CD14-positive monocyte (primary cell): ENCODE data around the gene IGSF8. TPM values are rescaled to one million over a fixed set of nuclear protein-coding genes. Genes with fewer than 3 reads are reported as not detected.
"Not testable (repeated sequence)": the region's sequence is repeated elsewhere in the genome, so short reads cannot be mapped to it uniquely, and the experiment has no call there.

Source experiments
- DNase-seq, 3 donors: peaks; one replicate each; pipeline ENCODE4 v3.0.0-alpha.2; 2011 to 2022
- H2AFZ ChIP-seq: 2 replicates; pipeline ENCODE4 v1.6.0; 2012; ENCODE audit warnings: mild to moderate bottlenecking, low read depth, low read length, inconsistent platforms; ENCODE audit not compliant: insufficient read depth, poor library complexity, severe bottlenecking
- H3K27ac ChIP-seq, 2 donors: 1 replicate in 1 of 2; 2 replicates in 1 of 2; pipeline ENCODE4 v1.5.1; 2012 to 2013; ENCODE audit warnings: low read length in 2 of 2, control low read depth in 1 of 2, inconsistent platforms in 1 of 2, low read depth in 1 of 2, mild to moderate bottlenecking in 1 of 2
- H3K27me3 ChIP-seq, 2 donors: one replicate each; pipeline versions ENCODE4 v1.6.0 to v1.6.1; 2011 to 2013; ENCODE audit warnings: low read length in 2 of 2; ENCODE audit not compliant: control insufficient read depth in 2 of 2, insufficient read depth in 2 of 2
- H3K36me3 ChIP-seq, 2 donors: replicated peaks in 1 of 2; 1 replicate in 1 of 2; 2 replicates in 1 of 2; pipeline versions ENCODE4 v1.5.1 to v1.6.1; 2012 to 2013; ENCODE audit warnings: low read length in 2 of 2, control low read depth in 1 of 2, inconsistent platforms in 1 of 2, mild to moderate bottlenecking in 1 of 2; ENCODE audit not compliant: insufficient read depth in 2 of 2, control insufficient read depth in 1 of 2
- H3K4me1 ChIP-seq, 2 donors: 1 replicate in 1 of 2; 2 replicates in 1 of 2; pipeline versions ENCODE4 v1.5.1 to v1.6.1; 2012 to 2013; ENCODE audit warnings: low read length in 2 of 2, control low read depth in 1 of 2, inconsistent platforms in 1 of 2, mild to moderate bottlenecking in 1 of 2, moderate library complexity in 1 of 2; ENCODE audit not compliant: insufficient read depth in 2 of 2, control insufficient read depth in 1 of 2
- H3K4me2 ChIP-seq: replicated peaks from 2 replicates; pipeline ENCODE3; 2012; ENCODE audit warnings: low read length, moderate library complexity, mild to moderate bottlenecking; ENCODE audit not compliant: poor library complexity, severe bottlenecking; ENCODE audit errors: extremely low read depth
- H3K4me3 ChIP-seq, 3 experiments: fragments of 200-600 bp in 1 of 3; sonication (generic) in 1 of 3; replicated peaks in 1 of 3; 1 replicate in 2 of 3; 2 replicates in 1 of 3; pipeline ENCODE4 v1.5.1; 2011 to 2013; ENCODE audit warnings: low read length in 3 of 3, mild to moderate bottlenecking in 3 of 3, control low read depth in 2 of 3, low read depth in 2 of 3, inconsistent platforms in 1 of 3, moderate library complexity in 1 of 3
- H3K79me2 ChIP-seq: 2 replicates; pipeline ENCODE4 v1.6.0; 2012; ENCODE audit warnings: mild to moderate bottlenecking, control low read depth, inconsistent platforms, low read length, moderate library complexity; ENCODE audit not compliant: insufficient read depth
- H3K9ac ChIP-seq: 2 replicates; pipeline ENCODE4 v1.6.0; 2017; ENCODE audit warnings: low read length, mild to moderate bottlenecking; ENCODE audit not compliant: insufficient read depth, poor library complexity, severe bottlenecking
- H3K9me3 ChIP-seq, 2 donors: replicated peaks in 1 of 2; 1 replicate in 1 of 2; 2 replicates in 1 of 2; pipeline versions ENCODE4 v1.5.1 to v1.6.1; 2012 to 2013; ENCODE audit warnings: low read length in 2 of 2, control low read depth in 1 of 2; ENCODE audit not compliant: control insufficient read depth in 1 of 2, insufficient read depth in 1 of 2
- H4K20me1 ChIP-seq: 2 replicates; pipeline ENCODE4 v1.6.0; 2012; ENCODE audit warnings: mild to moderate bottlenecking, low read length, control low read depth, moderate library complexity; ENCODE audit not compliant: insufficient read depth
- H3K27ac Mint-ChIP-seq, 7 donors: one replicate each; pipeline ENCODE4 v1.8.0; 2020; ENCODE audit warnings: mild to moderate bottlenecking in 7 of 7, mixed read lengths in 7 of 7, moderate library complexity in 6 of 7, inconsistent platforms in 2 of 7
- H3K27me3 Mint-ChIP-seq, 3 donors: one replicate each; pipeline ENCODE4 v1.8.0; 2021 to 2022; ENCODE audit warnings: low read depth in 3 of 3, mild to moderate bottlenecking in 3 of 3, mixed read lengths in 3 of 3, moderate library complexity in 3 of 3, inconsistent platforms in 1 of 3
- H3K36me3 Mint-ChIP-seq, 2 donors: one replicate each; pipeline ENCODE4 v1.8.0; 2020; ENCODE audit warnings: mixed read lengths in 2 of 2, inconsistent platforms in 1 of 2, mild to moderate bottlenecking in 1 of 2
- H3K4me1 Mint-ChIP-seq: one replicate; pipeline ENCODE4 v1.8.0; 2020; ENCODE audit warnings: mild to moderate bottlenecking, mixed read lengths
- H3K4me3 Mint-ChIP-seq, 2 donors: one replicate each; pipeline ENCODE4 v1.8.0; 2020; ENCODE audit warnings: mild to moderate bottlenecking in 2 of 2, mixed read lengths in 2 of 2, moderate library complexity in 1 of 2
- H3K9me3 Mint-ChIP-seq, 7 donors: one replicate each; pipeline ENCODE4 v1.8.0; 2020 to 2022; ENCODE audit warnings: mixed read lengths in 7 of 7, mild to moderate bottlenecking in 6 of 7, moderate library complexity in 6 of 7, inconsistent platforms in 2 of 7
- WGBS: methylation state at CpG from one replicate; pipeline ENCODE4 v1.1.5; 2013; ENCODE audit warnings: missing lambda C conversion rate; ENCODE audit not compliant: insufficient coverage; 5-methylcytosine and 5-hydroxymethylcytosine counted together
- intact Hi-C, 2 donors: fragments of 100-400 bp; cut with micrococcal nuclease; formaldehyde crosslinking; loops; one replicate each; pipeline versions ENCODE4 v1.15.0 to v1.15.1; 2023
- polyA plus RNA-seq, 3 donors: library from polyadenylated mRNA; depleted of rRNA in 1 of 3; unstranded in 2 of 3; stranded (reverse) in 1 of 3; fragments of 300-500 nt in 2 of 3; fragments of >200 nt in 1 of 3; fragmentation: Illumina TruSeq in 2 of 3; gene quantifications; 1 replicate in 2 of 3; 2 replicates in 1 of 3; pipeline ENCODE4 v1.2.3, GENCODE V29; 2012 to 2021
- TF ChIP-seq, protein P1 (sequence below): fragments of 200-600 bp; IDR thresholded peaks from one replicate; pipeline ENCODE4 v1.8.0; 2022; ENCODE audit warnings: antibody characterized with exemption, mild to moderate bottlenecking

Gene IGSF8
- polyA plus RNA-seq, 3 donors, result 9.6 to 23.9 (median 10.8) TPM

DNA sequence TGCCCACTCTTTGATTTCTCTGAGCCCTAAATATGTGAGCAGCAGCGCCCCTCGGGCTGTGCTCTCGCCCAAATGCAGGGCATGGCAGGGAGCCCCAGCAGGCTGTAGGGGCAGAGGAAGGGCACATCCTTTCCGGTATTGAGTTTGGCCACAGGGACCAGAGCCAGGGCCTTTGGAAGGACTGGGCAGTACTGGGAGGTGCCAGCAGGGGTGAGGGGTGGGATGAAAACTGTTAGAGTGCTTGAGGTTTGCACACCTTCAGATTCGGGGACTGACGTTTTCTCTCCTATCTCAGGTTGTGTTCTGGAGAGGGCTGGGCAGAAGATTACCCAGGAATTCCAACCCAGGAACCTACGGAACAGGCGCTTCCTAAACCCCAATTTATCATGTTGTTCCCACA, 15.0 kb upstream of the IGSF8 start:
- Histone ChIP-seq H3K27ac (no peak overlapping the region), H3K4me2 (no peak overlapping the region), H3K27me3 (peaks cover 0 to 6% of the 10 kb centered on the region in 2 donors), H4K20me1 (no peaks in the 10 kb centered on the region), H3K9me3 (no peaks in the 10 kb centered on the region), H3K79me2 (no peaks in the 10 kb centered on the region), H3K9ac (no peak overlapping the region), H3K36me3 (no peaks in the 10 kb centered on the region), H2AFZ (no peak overlapping the region), H3K4me3 (no peak overlapping the region), H3K4me1 (peaks cover 0 to 8% of the 10 kb centered on the region in 2 donors)
- Mint-ChIP-seq H3K27me3 (peaks cover 7 to 21% (median 17%) of the 10 kb centered on the region in 3 donors), H3K4me1 (peaks cover 5% of the 10 kb centered on the region), H3K4me3 (no peak overlapping the region), H3K27ac (no peak overlapping the region), H3K36me3 (no peaks in the 10 kb centered on the region), H3K9me3 (no peaks in the 10 kb centered on the region)
- intact Hi-C loops, result no loop called here
- WGBS, result 100% methylated on average over 6 of the region's 8 CpGs
- no peak for DNase-seq
- TF ChIP-seq, protein P1, sequence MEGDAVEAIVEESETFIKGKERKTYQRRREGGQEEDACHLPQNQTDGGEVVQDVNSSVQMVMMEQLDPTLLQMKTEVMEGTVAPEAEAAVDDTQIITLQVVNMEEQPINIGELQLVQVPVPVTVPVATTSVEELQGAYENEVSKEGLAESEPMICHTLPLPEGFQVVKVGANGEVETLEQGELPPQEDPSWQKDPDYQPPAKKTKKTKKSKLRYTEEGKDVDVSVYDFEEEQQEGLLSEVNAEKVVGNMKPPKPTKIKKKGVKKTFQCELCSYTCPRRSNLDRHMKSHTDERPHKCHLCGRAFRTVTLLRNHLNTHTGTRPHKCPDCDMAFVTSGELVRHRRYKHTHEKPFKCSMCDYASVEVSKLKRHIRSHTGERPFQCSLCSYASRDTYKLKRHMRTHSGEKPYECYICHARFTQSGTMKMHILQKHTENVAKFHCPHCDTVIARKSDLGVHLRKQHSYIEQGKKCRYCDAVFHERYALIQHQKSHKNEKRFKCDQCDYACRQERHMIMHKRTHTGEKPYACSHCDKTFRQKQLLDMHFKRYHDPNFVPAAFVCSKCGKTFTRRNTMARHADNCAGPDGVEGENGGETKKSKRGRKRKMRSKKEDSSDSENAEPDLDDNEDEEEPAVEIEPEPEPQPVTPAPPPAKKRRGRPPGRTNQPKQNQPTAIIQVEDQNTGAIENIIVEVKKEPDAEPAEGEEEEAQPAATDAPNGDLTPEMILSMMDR, result peak; percentile 10

DNA sequence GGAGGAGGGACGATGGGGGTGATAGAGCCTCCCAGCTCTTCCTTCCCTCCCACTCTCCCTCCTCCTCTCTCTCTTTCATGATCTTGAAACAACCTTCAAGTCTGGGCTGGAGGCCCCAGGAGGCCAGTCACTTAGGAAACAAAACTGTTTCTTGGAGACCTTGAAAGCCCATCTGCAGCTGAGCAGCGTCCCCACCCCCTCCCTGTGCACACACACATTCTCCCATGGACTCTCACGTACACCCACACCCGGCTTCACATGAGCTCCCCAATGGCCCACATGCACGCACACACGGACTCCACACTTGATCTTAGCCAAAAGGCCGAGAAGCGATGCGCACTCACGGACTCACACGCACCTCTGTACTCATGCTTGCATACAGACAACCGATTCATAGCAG, 13.9 kb upstream of the IGSF8 start:
- H3K27ac Mint-ChIP-seq, result no peak overlapping the region
- H3K27me3 Mint-ChIP-seq, result peaks cover 7 to 18% (median 15%) of the 10 kb centered on the region in 3 donors
- intact Hi-C loops, result no loop called here
- TF ChIP-seq, protein P1, result no peak
- no peaks in the 10 kb centered on the region for H3K9me3 ChIP-seq
- H3K27ac ChIP-seq, result no peak overlapping the region
- H3K4me2 ChIP-seq, result no peak overlapping the region
- peaks cover 0 to 8% of the 10 kb centered on the region in 2 donors for H3K4me1 ChIP-seq
- H2AFZ ChIP-seq, result no peak overlapping the region
- H3K79me2 ChIP-seq, result no peaks in the 10 kb centered on the region
- H4K20me1 ChIP-seq, result no peaks in the 10 kb centered on the region
- no peak overlapping the region for H3K4me3 Mint-ChIP-seq
- no peak overlapping the region for H3K4me3 ChIP-seq
- no peaks in the 10 kb centered on the region for H3K36me3 ChIP-seq
- no peak overlapping the region for H3K9ac ChIP-seq
- H3K36me3 Mint-ChIP-seq, result no peaks in the 10 kb centered on the region
- peaks cover 5% of the 10 kb centered on the region for H3K4me1 Mint-ChIP-seq
- peaks cover 0 to 4% of the 10 kb centered on the region in 2 donors for H3K27me3 ChIP-seq
- WGBS, result 97% methylated on average over 11 of the region's 12 CpGs
- H3K9me3 Mint-ChIP-seq, result no peaks in the 10 kb centered on the region
- DNase-seq, result no peak

DNA sequence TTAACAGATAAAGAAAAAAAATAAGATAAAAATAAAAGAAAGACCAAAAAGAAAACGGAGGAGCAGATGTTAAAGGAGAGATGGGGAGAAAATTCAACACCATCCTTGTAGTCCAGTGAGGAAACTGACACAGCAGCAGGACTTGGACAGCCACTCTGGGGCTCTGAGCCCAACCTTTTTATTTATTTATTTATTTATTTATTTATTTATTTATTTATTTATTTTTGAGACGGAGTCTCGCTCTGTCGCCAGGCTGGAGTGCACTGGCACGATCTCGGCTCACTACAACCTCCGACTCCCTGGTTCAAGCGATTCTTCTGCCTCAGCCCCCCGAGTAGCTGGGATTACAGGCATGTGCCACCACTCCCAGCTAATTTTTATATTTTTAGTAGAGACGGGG, 13.0 kb upstream of the IGSF8 start:
- H3K4me1 Mint-ChIP-seq, H3K9me3 ChIP-seq, DNase-seq, H3K27ac Mint-ChIP-seq, H3K4me3 Mint-ChIP-seq, H4K20me1 ChIP-seq, H3K4me3 ChIP-seq, H3K4me2 ChIP-seq, H3K9ac ChIP-seq, H3K36me3 ChIP-seq, H3K4me1 ChIP-seq, intact Hi-C loops, H3K27me3 ChIP-seq, H3K36me3 Mint-ChIP-seq, H2AFZ ChIP-seq, H3K79me2 ChIP-seq, H3K9me3 Mint-ChIP-seq, H3K27ac ChIP-seq: not testable (repeated sequence)
- peaks cover 7 to 15% (median 12%) of the 10 kb centered on the region in 3 donors for H3K27me3 Mint-ChIP-seq
- no CpG with 5 or more reads among the region's 10 CpGs for WGBS
